Vagina (tissue), 2 donors: ENCODE data around the gene LNX2.

Experiments used
- POLR2A ChIP-seq, 2 donors: fragments of 450-650 bp; IDR thresholded peaks; one replicate each; pipeline ENCODE4 v1.6.1; 2017; ENCODE audit warnings: antibody characterized with exemption in 2 of 2, mild to moderate bottlenecking in 2 of 2, moderate library complexity in 2 of 2
- POLR2AphosphoS5 ChIP-seq, 2 donors: sonication (generic); formaldehyde crosslinking; IDR thresholded peaks; one replicate each; pipeline ENCODE4 v1.9.0; 2017; ENCODE audit warnings: antibody characterized with exemption in 2 of 2, mild to moderate bottlenecking in 2 of 2, low read depth in 1 of 2; ENCODE audit not compliant: insufficient read depth in 1 of 2
- TF ChIP-seq, protein P1 (sequence below), 3 experiments: fragments of 450-650 bp in 2 of 3; fragments of 200-600 bp in 1 of 3; sonication (generic) in 1 of 3; IDR thresholded peaks; one replicate each; pipeline ENCODE4 v1.5.1; 2017 to 2019; ENCODE audit warnings: antibody characterized with exemption in 3 of 3, mild to moderate bottlenecking in 2 of 3, moderate library complexity in 2 of 3

DNA sequence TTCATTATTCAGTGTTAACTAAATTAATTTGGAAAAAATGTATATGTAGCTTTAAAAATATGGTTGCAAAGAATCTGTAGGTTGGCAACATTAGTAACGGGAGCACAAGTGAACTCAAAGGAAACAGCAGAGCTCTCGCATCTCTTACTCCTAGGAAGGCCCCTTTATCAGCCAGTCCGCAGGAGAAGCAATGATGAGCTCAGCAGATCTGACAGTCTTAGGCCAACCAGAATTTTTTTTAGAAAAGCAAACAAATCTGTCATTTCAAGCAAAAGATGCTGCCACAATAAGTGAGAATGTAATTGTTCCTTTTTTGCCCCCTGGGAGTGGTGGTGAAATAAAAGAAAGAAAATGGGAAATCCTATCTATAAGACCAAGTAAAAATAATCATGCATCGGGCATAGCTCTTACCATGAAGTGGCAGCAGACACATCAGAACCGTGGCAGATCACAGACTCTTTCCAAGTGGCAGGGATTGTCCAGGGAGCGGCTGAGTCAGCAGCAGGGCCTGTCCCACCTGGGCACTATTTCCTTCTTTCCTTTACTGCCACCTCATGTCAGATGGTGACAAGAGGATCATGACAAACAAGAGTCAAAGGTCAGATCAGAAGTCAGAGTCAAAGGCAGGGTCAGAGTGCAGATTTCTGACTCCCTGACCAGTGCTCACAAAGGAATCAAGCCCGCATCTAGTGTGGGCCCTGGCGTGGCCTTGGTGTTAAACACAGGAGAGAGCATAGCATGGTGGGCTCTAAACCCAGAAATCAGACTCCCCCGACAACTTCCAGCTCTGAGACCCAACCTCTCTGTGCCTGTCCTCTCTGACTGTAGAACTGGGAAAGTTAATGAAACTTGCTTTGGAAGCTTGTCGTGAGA is 86.0 kb downstream of the LNX2 start:
- TF ChIP-seq, protein P1, sequence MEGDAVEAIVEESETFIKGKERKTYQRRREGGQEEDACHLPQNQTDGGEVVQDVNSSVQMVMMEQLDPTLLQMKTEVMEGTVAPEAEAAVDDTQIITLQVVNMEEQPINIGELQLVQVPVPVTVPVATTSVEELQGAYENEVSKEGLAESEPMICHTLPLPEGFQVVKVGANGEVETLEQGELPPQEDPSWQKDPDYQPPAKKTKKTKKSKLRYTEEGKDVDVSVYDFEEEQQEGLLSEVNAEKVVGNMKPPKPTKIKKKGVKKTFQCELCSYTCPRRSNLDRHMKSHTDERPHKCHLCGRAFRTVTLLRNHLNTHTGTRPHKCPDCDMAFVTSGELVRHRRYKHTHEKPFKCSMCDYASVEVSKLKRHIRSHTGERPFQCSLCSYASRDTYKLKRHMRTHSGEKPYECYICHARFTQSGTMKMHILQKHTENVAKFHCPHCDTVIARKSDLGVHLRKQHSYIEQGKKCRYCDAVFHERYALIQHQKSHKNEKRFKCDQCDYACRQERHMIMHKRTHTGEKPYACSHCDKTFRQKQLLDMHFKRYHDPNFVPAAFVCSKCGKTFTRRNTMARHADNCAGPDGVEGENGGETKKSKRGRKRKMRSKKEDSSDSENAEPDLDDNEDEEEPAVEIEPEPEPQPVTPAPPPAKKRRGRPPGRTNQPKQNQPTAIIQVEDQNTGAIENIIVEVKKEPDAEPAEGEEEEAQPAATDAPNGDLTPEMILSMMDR (IDR thresholded peaks at IDR 0.05), result no peak
- no peak for TF ChIP-seq POLR2A (IDR thresholded peaks at IDR 0.05)
- no peak for TF ChIP-seq POLR2AphosphoS5 (IDR thresholded peaks at IDR 0.05; ENCODE audit: insufficient read depth in 1 of 2, low read depth in 1 of 2)
